PC-3 (cell line): ENCODE data around the gene KCNK5.

Experiments
- EZH2 ChIP-seq: fragments of 300-600 bp; sonication (generic); IDR thresholded peaks from one replicate; pipeline ENCODE4 v1.6.1; 2017; ENCODE audit warnings: antibody characterized with exemption, mild to moderate bottlenecking, low read length; ENCODE audit not compliant: unreplicated experiment
- TF ChIP-seq, protein P1 (sequence below): fragments of 300-600 bp; sonication (generic); conservative IDR thresholded peaks from 2 replicates; pipeline ENCODE4 v1.5.1; 2017; ENCODE audit warnings: antibody characterized with exemption, low read depth, mild to moderate bottlenecking, low read length

DNA sequence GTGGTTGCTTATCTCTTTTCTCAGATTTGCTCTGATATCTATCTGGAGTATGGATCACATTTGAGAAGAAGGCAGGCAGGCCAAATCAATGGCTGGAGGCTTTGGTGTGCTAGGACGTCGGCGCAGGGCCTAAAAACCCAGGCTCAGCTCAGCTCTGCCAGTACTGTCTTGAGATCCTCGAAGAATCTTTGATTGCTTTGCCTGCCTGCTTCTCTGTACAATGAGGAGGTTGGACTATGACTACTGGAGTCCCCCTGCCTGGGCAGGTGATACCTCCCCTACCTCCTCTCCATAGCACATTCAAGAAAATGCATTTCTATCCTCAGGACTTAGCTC is 25.1 kb downstream of the KCNK5 start:
- TF ChIP-seq, protein P1, sequence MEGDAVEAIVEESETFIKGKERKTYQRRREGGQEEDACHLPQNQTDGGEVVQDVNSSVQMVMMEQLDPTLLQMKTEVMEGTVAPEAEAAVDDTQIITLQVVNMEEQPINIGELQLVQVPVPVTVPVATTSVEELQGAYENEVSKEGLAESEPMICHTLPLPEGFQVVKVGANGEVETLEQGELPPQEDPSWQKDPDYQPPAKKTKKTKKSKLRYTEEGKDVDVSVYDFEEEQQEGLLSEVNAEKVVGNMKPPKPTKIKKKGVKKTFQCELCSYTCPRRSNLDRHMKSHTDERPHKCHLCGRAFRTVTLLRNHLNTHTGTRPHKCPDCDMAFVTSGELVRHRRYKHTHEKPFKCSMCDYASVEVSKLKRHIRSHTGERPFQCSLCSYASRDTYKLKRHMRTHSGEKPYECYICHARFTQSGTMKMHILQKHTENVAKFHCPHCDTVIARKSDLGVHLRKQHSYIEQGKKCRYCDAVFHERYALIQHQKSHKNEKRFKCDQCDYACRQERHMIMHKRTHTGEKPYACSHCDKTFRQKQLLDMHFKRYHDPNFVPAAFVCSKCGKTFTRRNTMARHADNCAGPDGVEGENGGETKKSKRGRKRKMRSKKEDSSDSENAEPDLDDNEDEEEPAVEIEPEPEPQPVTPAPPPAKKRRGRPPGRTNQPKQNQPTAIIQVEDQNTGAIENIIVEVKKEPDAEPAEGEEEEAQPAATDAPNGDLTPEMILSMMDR: no peak
- no peak for TF ChIP-seq EZH2
